Sigmoid colon (tissue), 4 donors: ENCODE data around the gene PCDHB3.

Experiments
- CTCF ChIP-seq, 4 experiments: fragments of 450-650 bp in 3 of 4; fragments of 200-600 bp in 1 of 4; IDR thresholded peaks; one replicate each; pipeline ENCODE4 v1.5.1; 2016 to 2019; ENCODE audit warnings: antibody characterized with exemption in 4 of 4, mild to moderate bottlenecking in 3 of 4, moderate library complexity in 2 of 4
- EP300 ChIP-seq, 4 donors: sonication (generic); formaldehyde crosslinking; IDR thresholded peaks; one replicate each; pipeline ENCODE4 v1.6.1; 2017; ENCODE audit warnings: antibody characterized with exemption in 4 of 4
- POLR2A ChIP-seq, 2 donors: fragments of 450-650 bp; IDR thresholded peaks; one replicate each; pipeline ENCODE4 v1.6.1; 2016; ENCODE audit warnings: antibody characterized with exemption in 2 of 2, mild to moderate bottlenecking in 2 of 2, moderate library complexity in 2 of 2
- POLR2AphosphoS5 ChIP-seq, 4 donors: sonication (generic); formaldehyde crosslinking; IDR thresholded peaks; one replicate each; pipeline ENCODE4 v1.6.1; 2017; ENCODE audit warnings: antibody characterized with exemption in 4 of 4

DNA sequence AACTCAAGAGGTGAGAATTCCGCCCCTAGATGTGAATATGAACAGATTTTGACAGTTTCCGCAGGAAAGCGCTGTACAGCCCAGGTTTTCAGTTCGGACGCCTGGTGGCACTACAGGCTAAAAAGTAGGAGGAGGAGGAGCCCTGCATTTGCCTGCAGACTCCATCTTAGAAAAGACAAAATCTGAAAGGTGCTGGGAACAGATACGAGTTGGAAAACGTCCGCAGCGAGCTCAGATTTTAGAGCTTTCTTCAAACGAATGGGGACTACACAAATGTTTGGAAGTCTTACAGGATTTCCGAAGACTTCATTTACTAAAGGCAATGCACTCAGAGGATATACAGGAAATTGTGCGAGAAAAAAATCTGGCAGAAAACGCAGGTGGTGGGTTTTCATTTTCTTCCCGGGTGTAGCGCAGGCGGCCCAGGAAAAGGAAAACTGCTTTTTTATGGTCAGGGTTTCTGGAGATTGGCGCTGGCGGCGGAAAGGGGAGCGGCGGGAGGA lies 15.7 kb upstream of the PCDHB3 start:
- peak; percentile 10 to 57 (median 34) for TF ChIP-seq CTCF (IDR thresholded peaks at IDR 0.05)
- no peak for TF ChIP-seq EP300 (IDR thresholded peaks at IDR 0.05)
- no peak for TF ChIP-seq POLR2AphosphoS5 (IDR thresholded peaks at IDR 0.05)
- no peak for TF ChIP-seq POLR2A (IDR thresholded peaks at IDR 0.05)
